ENCODE measurements around the gene CYP19A1. TPM values are rescaled to one million over a fixed set of nuclear protein-coding genes. Genes with fewer than 3 reads are reported as not detected.
A peak's percentile ranks its signal among the peaks of the same experiment; 100 is the strongest.

Gene CYP19A1
- total and polyA plus RNA-seq, 7 donors: 0.10 to 4.7 (median 0.22) TPM

DNA sequence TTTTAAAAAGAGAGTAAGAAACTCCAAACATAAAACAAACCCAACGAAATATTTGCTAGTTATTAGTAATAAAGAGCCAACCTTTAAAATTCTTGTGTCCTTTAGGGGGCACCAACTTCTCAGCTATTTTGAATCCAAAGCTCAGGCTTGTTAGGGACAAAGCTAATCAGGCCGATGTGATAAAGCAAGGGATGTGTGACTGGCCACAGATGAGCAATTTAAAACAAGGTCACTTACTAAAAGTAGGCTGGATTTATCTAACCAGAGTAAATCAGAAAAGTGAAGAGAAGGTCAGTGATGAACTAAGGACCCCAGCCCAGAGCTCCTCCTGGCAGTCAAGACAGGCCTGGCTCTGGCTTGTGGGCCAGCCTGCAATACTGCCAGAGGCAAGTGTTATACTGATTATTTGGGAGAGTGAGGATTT, 108.5 kb downstream of the CYP19A1 start:
- no peak for TF ChIP-seq CTCF (IDR thresholded peaks at IDR 0.05)
- Histone ChIP-seq H3K4me3 (no peak overlapping the region), H3K36me3 (ENCODE audit: insufficient read depth in 1 of 2, low read depth in 1 of 2) (no peaks in the 10 kb centered on the region), H3K27me3 (ENCODE audit: insufficient read depth in 3 of 3, low read length in 2 of 3) (peaks cover 0 to under 1% (median 0%) of the 10 kb centered on the region in 3 donors), H3K27ac (no peak overlapping the region), H3K9me3 (no peaks in the 10 kb centered on the region), H3K4me1 (peaks cover 3% of the 10 kb centered on the region)
- ATAC-seq (no peak), DNase-seq (no peak)
- intact Hi-C loops (cut with DNase I): loop anchor here in 1 of 2 donors (5.0 kb wide), 1 partner anchor 152 kb away; no protein-coding TSS in a partner anchor
- 28 to 32% (median 31%) methylated on average over 2 of the region's 2 CpGs for WGBS, 3 donors

DNA sequence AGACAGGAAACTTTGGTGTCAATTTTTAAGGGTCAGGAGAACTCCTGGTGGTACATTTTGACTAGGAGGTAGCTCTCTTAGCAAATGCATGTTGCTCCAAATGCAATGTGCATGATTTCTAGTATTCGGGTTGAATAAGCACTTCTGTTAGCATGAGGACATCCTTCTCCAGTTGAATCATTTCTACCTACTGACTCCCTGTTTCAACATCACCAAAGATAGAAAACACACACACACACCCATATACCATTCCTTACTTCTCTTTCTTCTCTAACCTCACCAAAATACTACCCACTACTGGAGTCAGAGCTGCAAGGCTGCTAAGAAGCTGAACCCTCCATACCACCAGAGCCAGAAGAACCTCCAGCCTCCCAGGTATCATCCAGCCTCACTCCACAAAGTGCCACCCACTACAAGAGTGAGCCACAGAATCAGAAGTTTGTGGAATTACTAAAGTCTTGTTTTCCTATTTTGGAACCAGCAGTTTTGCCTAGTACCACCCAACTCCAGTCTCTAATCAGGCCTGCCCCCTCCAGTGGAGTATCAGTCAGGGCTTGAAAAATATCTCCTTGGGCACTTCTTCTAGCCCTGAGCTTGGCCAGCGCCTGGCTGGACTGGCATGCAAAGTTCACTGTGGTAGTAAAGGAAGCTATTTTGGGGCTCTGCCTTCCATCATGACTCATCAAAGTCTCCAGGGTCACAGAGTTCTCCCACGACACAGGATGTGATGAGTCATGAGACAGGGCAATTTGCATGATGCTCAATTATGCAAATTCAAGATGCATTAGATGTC, 110.3 kb downstream of the CYP19A1 start:
- H3K27me3 ChIP-seq (ENCODE audit: insufficient read depth in 3 of 3, low read length in 2 of 3): no peaks in the 10 kb centered on the region
- no peak overlapping the region for H3K27ac ChIP-seq
- DNase-seq (no peak), ATAC-seq (peak; percentile 64 to 87 (median 82))
- no peaks in the 10 kb centered on the region for H3K9me3 ChIP-seq
- H3K36me3 ChIP-seq (ENCODE audit: insufficient read depth in 1 of 2, low read depth in 1 of 2): no peaks in the 10 kb centered on the region
- WGBS, 3 donors: 37 to 40% (median 38%) methylated on average over 3 of the region's 3 CpGs
- peaks cover 3% of the 10 kb centered on the region for H3K4me1 ChIP-seq
- TF ChIP-seq CTCF (IDR thresholded peaks at IDR 0.05): no peak
- H3K4me3 ChIP-seq: no peak overlapping the region
- intact Hi-C loops (cut with DNase I): no loop called here

GRCh38 chr15:51226576-51227210, 111.7 kb downstream of the CYP19A1 start:
- 78 to 83% (median 82%) methylated on average over 6 of the region's 6 CpGs for WGBS, 3 donors

GRCh38 chr15:51224428-51224827, 114.0 kb downstream of the CYP19A1 start:
- no peaks in the 10 kb centered on the region for H3K27me3 ChIP-seq (ENCODE audit: insufficient read depth in 3 of 3, low read length in 2 of 3)
- DNase-seq (no peak), ATAC-seq (no peak)
- H3K4me1 ChIP-seq: peaks cover 3% of the 10 kb centered on the region
- no peak overlapping the region for H3K4me3 ChIP-seq
- H3K36me3 ChIP-seq (ENCODE audit: insufficient read depth in 1 of 2, low read depth in 1 of 2): no peaks in the 10 kb centered on the region
- no peak overlapping the region for H3K27ac ChIP-seq
- intact Hi-C loops (cut with DNase I): no loop called here
- TF ChIP-seq CTCF (IDR thresholded peaks at IDR 0.05): no peak
- no peaks in the 10 kb centered on the region for H3K9me3 ChIP-seq

More at GRCh38 chr15:51226576-51227210, 111.7 kb downstream of the CYP19A1 start:
- DNase-seq (no peak), ATAC-seq (no peak)
- Histone ChIP-seq H3K4me1 (peaks cover 3% of the 10 kb centered on the region), H3K4me3 (no peak overlapping the region), H3K27ac (no peak overlapping the region), H3K27me3 (ENCODE audit: insufficient read depth in 3 of 3, low read length in 2 of 3) (no peaks in the 10 kb centered on the region), H3K9me3 (no peaks in the 10 kb centered on the region), H3K36me3 (ENCODE audit: insufficient read depth in 1 of 2, low read depth in 1 of 2) (no peaks in the 10 kb centered on the region)
- intact Hi-C loops (cut with DNase I): no loop called here
- TF ChIP-seq CTCF (IDR thresholded peaks at IDR 0.05): no peak
